B cell (primary cell): ENCODE measurements around the gene FNDC11. TPM values are rescaled to one million over a fixed set of nuclear protein-coding genes. Genes with fewer than 3 reads are reported as not detected.

Experiments used
- ATAC-seq: fragments of 200-7000 bp; cut with Tn5 transposase; one replicate; pipeline ENCODE4 v1.10.0; 2021; ENCODE audit warnings: low read depth, mild to moderate bottlenecking, moderate number of reproducible peaks, moderate library complexity
- CTCF ChIA-PET: fragments of 350-600 bp; sonication (Branson Sonifier 250); formaldehyde crosslinking; loops from one replicate; lab custom pipeline; 2021; ENCODE audit warnings: antibody characterized with exemption, inconsistent platforms; lab: Charles Lee
- POLR2A ChIA-PET: fragments of 350-600 bp; sonication (Branson Sonifier 250); formaldehyde crosslinking; loops from one replicate; lab custom pipeline; 2021; ENCODE audit warnings: antibody characterized with exemption; lab: Charles Lee
- DNase-seq: peaks from one replicate; pipeline ENCODE4 v3.0.0; 2013
- H2AFZ ChIP-seq: 2 replicates; pipeline ENCODE4 v1.6.1; 2012; ENCODE audit warnings: mild to moderate bottlenecking, low read depth, low read length; ENCODE audit not compliant: insufficient read depth, poor library complexity, severe bottlenecking
- H3K27ac ChIP-seq, 2 donors: 1 replicate in 1 of 2; 2 replicates in 1 of 2; pipeline ENCODE4 v1.5.1; 2012 to 2013; ENCODE audit warnings: low read length in 2 of 2, mild to moderate bottlenecking in 2 of 2, moderate library complexity in 1 of 2
- H3K27me3 ChIP-seq, 4 experiments: fragments of 200-600 bp in 1 of 4; sonication (generic) in 1 of 4; replicated peaks in 1 of 4; 1 replicate in 2 of 4; 2 replicates in 2 of 4; pipeline versions ENCODE4 v1.6.1 to v1.7.0; 2013 to 2016; ENCODE audit warnings: low read length in 3 of 4, mild to moderate bottlenecking in 2 of 4, mixed read lengths in 1 of 4, moderate library complexity in 1 of 4; ENCODE audit not compliant: insufficient read depth in 4 of 4, control insufficient read depth in 3 of 4; ENCODE audit errors: control extremely low read depth in 1 of 4
- H3K36me3 ChIP-seq, 2 experiments: replicated peaks in 1 of 2; 1 replicate in 1 of 2; 2 replicates in 1 of 2; pipeline versions ENCODE4 v1.6.1 to v1.7.1; 2013; ENCODE audit warnings: low read length in 1 of 2; ENCODE audit not compliant: insufficient read depth in 2 of 2, control insufficient read depth in 1 of 2; ENCODE audit errors: control extremely low read depth in 1 of 2, extremely low read depth in 1 of 2
- H3K4me1 ChIP-seq, 2 donors: fragments of 200-600 bp in 1 of 2; sonication (generic) in 1 of 2; 1 replicate in 1 of 2; 2 replicates in 1 of 2; pipeline versions ENCODE4 v1.5.1 to v1.6.1; 2013 to 2017; ENCODE audit warnings: low read length in 2 of 2; ENCODE audit not compliant: control insufficient read depth in 2 of 2, insufficient read depth in 2 of 2
- H3K4me2 ChIP-seq: replicated peaks from 2 replicates; pipeline ENCODE3; 2012; ENCODE audit warnings: mild to moderate bottlenecking, low read depth, low read length; ENCODE audit not compliant: poor library complexity, severe bottlenecking
- H3K4me3 ChIP-seq, 5 experiments: fragments of 200-600 bp in 1 of 5; sonication (generic) in 1 of 5; 1 replicate in 3 of 5; 2 replicates in 2 of 5; pipeline versions ENCODE4 v1.5.1 to v1.7.0; 2011 to 2016; ENCODE audit warnings: low read length in 4 of 5, mild to moderate bottlenecking in 4 of 5, low read depth in 2 of 5, control low read depth in 1 of 5, moderate library complexity in 1 of 5; ENCODE audit not compliant: insufficient read depth in 1 of 5; ENCODE audit errors: control extremely low read depth in 1 of 5, extremely low read depth in 1 of 5
- H3K79me2 ChIP-seq: fragments of 200-600 bp; sonication (generic); one replicate; pipeline ENCODE4 v1.6.0; 2016; ENCODE audit warnings: low read length; ENCODE audit not compliant: control insufficient read depth, insufficient read depth
- H3K9ac ChIP-seq: fragments of 200-600 bp; sonication (generic); 2 replicates; pipeline ENCODE4 v1.6.1; 2017; ENCODE audit warnings: mild to moderate bottlenecking, low read length, moderate library complexity
- H3K9me3 ChIP-seq, 3 donors: one replicate each; pipeline versions ENCODE4 v1.6.1 to v1.7.1; 2013; ENCODE audit warnings: low read length in 2 of 3; ENCODE audit not compliant: control insufficient read depth in 2 of 3, insufficient read depth in 1 of 3; ENCODE audit errors: control extremely low read depth in 1 of 3
- H4K20me1 ChIP-seq: 2 replicates; pipeline ENCODE4 v1.6.0; 2012; ENCODE audit warnings: mild to moderate bottlenecking, low read length; ENCODE audit not compliant: insufficient read depth, control insufficient read depth, poor library complexity, severe bottlenecking
- H3K27ac Mint-ChIP-seq: one replicate; pipeline ENCODE4 v1.8.0; 2021; ENCODE audit warnings: mixed read lengths
- H3K27me3 Mint-ChIP-seq: one replicate; pipeline ENCODE4 v1.8.0; 2021; ENCODE audit warnings: mixed read lengths
- H3K4me1 Mint-ChIP-seq: one replicate; pipeline ENCODE4 v1.8.0; 2021; ENCODE audit warnings: mixed read lengths
- H3K4me3 Mint-ChIP-seq: one replicate; pipeline ENCODE4 v1.8.0; 2021; ENCODE audit warnings: mixed read lengths
- H3K9me3 Mint-ChIP-seq: one replicate; pipeline ENCODE4 v1.8.0; 2022; ENCODE audit warnings: mixed read lengths; ENCODE audit not compliant: insufficient read depth
- EZH2 ChIP-seq: IDR thresholded peaks from 2 replicates; pipeline ENCODE4 v1.6.1; 2012; ENCODE audit warnings: borderline replicate concordance, low read depth, mild to moderate bottlenecking, moderate library complexity, low read length; ENCODE audit not compliant: insufficient read depth, poor library complexity, severe bottlenecking
- WGBS: methylation state at CpG from one replicate; pipeline ENCODE4 v1.1.5; 2013; ENCODE audit warnings: missing lambda C conversion rate; ENCODE audit not compliant: insufficient coverage; 5-methylcytosine and 5-hydroxymethylcytosine counted together
- intact Hi-C: fragments of 100-400 bp; cut with micrococcal nuclease; formaldehyde crosslinking; loops from one replicate; pipeline ENCODE4 v1.10.0; 2022
- polyA plus RNA-seq: library from polyadenylated mRNA; depleted of rRNA; stranded (reverse); fragments of >200 nt; gene quantifications from 2 replicates; pipeline ENCODE4 v1.2.3, GENCODE V29; 2012
- total RNA-seq, 2 donors: library from RNA; stranded (reverse); fragments of 120-200 nt in 1 of 2; gene quantifications; 1 replicate in 1 of 2; 2 replicates in 1 of 2; pipeline versions ENCODE4 v1.2.3 to v1.2.4, GENCODE V29; 2013 to 2022
- TF ChIP-seq, protein P1 (sequence below): fragments of 200-600 bp; IDR thresholded peaks from one replicate; pipeline ENCODE4 v1.8.0; 2022; ENCODE audit warnings: antibody characterized with exemption, mild to moderate bottlenecking

FNDC11 gene
- total and polyA plus RNA-seq, 2 donors (not counting 1 experiment from before 2014, with no cell fraction given): 3.8 to 34.2 TPM

DNA sequence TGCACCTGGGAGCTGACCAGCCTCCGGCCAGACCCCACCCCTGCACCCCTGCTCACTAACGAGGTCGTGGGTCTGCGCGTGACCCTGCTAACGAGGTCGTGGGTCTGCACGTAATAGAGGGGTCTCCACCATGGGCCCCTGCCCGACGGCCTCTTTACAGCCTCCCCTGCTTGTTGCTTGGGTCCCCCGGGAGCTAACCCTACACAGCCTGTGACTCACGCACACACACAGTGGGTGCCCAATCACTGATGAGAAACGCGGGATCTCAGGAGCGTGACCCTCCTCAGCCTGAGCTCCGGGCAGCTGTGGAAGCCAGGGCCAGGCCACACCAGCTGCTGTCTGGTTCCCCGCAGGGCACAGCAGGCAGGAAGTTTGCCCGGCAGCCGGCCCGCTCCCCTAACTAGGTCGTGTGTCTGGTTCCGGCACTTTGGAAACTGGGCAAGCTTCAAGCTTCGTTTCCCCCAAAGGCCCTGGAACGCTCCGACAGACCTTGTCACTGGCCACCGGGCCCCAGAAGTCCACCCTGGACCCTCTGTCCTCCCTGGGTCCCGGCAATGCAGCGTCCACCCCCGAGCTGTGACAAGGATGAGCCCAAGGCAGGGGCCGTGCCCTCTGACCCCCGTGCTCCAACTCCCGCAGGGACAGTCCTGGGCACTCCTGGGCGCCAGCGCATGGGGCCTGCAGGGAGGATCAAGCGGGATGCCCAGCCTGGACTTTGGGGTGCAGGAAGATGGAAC lies 17.6 kb upstream of the FNDC11 start:
- WGBS: 83% methylated on average over 35 of the region's 35 CpGs
- peak overlapping the region; percentile 29 for H3K4me3 Mint-ChIP-seq
- H3K4me3 ChIP-seq: no peak overlapping the region
- H3K4me1 Mint-ChIP-seq: peaks cover 27% of the 10 kb centered on the region
- ChIA-PET CTCF (interaction anchor here (1.2 to 4.7 kb wide), 10 partner anchors 14 to 437 kb away, joined by 3 to 30 read pairs (median 14); partner anchors contain the start of genes PPDPF and TPD52L2), POLR2A (interaction anchor here (0.9 to 2.7 kb wide), 3 partner anchors 16 to 31 kb away, joined by 5 to 42 read pairs (median 10); partner anchors contain the start of genes FNDC11 and PPDPF)
- ATAC-seq: no peak
- H3K9ac ChIP-seq: no peak overlapping the region
- H3K27ac Mint-ChIP-seq: peak overlapping the region; percentile 92
- no peaks in the 10 kb centered on the region for H3K27me3 Mint-ChIP-seq
- H3K9me3 Mint-ChIP-seq: no peaks in the 10 kb centered on the region
- no peaks in the 10 kb centered on the region for H3K27me3 ChIP-seq
- TF ChIP-seq, protein P1, sequence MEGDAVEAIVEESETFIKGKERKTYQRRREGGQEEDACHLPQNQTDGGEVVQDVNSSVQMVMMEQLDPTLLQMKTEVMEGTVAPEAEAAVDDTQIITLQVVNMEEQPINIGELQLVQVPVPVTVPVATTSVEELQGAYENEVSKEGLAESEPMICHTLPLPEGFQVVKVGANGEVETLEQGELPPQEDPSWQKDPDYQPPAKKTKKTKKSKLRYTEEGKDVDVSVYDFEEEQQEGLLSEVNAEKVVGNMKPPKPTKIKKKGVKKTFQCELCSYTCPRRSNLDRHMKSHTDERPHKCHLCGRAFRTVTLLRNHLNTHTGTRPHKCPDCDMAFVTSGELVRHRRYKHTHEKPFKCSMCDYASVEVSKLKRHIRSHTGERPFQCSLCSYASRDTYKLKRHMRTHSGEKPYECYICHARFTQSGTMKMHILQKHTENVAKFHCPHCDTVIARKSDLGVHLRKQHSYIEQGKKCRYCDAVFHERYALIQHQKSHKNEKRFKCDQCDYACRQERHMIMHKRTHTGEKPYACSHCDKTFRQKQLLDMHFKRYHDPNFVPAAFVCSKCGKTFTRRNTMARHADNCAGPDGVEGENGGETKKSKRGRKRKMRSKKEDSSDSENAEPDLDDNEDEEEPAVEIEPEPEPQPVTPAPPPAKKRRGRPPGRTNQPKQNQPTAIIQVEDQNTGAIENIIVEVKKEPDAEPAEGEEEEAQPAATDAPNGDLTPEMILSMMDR: no peak
- no peak for TF ChIP-seq EZH2
- no peak overlapping the region for H2AFZ ChIP-seq
- H3K79me2 ChIP-seq: no peaks in the 10 kb centered on the region
- intact Hi-C loops: loop anchor here (5.0 kb wide), 2 partner anchors 201 to 421 kb away; partner anchors contain the start of genes LIME1, SLC2A4RG and UCKL1
- no peak for DNase-seq
- peaks cover 21 to 33% of the 10 kb centered on the region in 2 donors for H3K4me1 ChIP-seq
- H3K36me3 ChIP-seq: no peaks in the 10 kb centered on the region
- peaks cover 0 to 3% (median 0%) of the 10 kb centered on the region in 3 donors for H3K9me3 ChIP-seq
- H3K27ac ChIP-seq: no peak overlapping the region
- H3K4me2 ChIP-seq: peak overlapping the region; percentile 92
- no peaks in the 10 kb centered on the region for H4K20me1 ChIP-seq
